ENCODE measurements around the gene CYP1A2. TPM values are rescaled to one million over a fixed set of nuclear protein-coding genes. Genes with fewer than 3 reads are reported as not detected.

The CYP1A2 gene
- total and polyA plus RNA-seq, 12 donors = 0.11 TPM; not detected in 11

GRCh38 chr15:74742422-74742821, 6.2 kb upstream of the CYP1A2 start:
- ATAC-seq = no peak
- DNase-seq = no peak
- H3K27ac ChIP-seq = no peak overlapping the region
- intact Hi-C loops (cut with DNase I) = no loop called here
- H3K4me3 ChIP-seq = no peak overlapping the region
- peaks cover 0 to 10% (median 0%) of the 10 kb centered on the region in 7 donors for H3K27me3 ChIP-seq
- TF ChIP-seq CTCF (IDR thresholded peaks at IDR 0.05) = no peak
- H3K4me1 ChIP-seq = no peaks in the 10 kb centered on the region
- no peaks in the 10 kb centered on the region for H3K36me3 ChIP-seq
- H3K9me3 ChIP-seq = peaks cover 0 to 4% (median 0%) of the 10 kb centered on the region in 11 donors
- 75 to 86% methylated on average over 5 of the region's 5 CpGs for WGBS, 2 donors

GRCh38 chr15:74746389-74746788, 2.3 kb upstream of the CYP1A2 start:
- Histone ChIP-seq H3K9me3 (peaks cover 0 to 4% (median 0%) of the 10 kb centered on the region in 11 donors), H3K4me1 (no peaks in the 10 kb centered on the region), H3K4me3 (no peak overlapping the region), H3K36me3 (no peaks in the 10 kb centered on the region), H3K27me3 (peaks cover 0 to 10% (median 0%) of the 10 kb centered on the region in 7 donors), H3K27ac (no peak overlapping the region)
- DNase-seq = no peak
- ATAC-seq = no peak
- WGBS, 2 donors = 57 to 76% methylated on average over 4 of the region's 4 CpGs
- TF ChIP-seq CTCF (IDR thresholded peaks at IDR 0.05) = no peak
- intact Hi-C loops (cut with DNase I) = no loop called here

DNA sequence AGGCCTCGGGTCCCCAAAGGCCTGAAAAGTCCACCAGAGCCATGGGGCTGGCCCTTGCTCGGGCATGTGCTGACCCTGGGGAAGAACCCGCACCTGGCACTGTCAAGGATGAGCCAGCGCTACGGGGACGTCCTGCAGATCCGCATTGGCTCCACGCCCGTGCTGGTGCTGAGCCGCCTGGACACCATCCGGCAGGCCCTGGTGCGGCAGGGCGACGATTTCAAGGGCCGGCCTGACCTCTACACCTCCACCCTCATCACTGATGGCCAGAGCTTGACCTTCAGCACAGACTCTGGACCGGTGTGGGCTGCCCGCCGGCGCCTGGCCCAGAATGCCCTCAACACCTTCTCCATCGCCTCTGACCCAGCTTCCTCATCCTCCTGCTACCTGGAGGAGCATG, 1.2 kb downstream of the CYP1A2 start:
- H3K36me3 ChIP-seq = no peaks in the 10 kb centered on the region
- intact Hi-C loops (cut with DNase I) = no loop called here
- DNase-seq (no peak), ATAC-seq (peak in 1 of 8 donors; percentile 34)
- 88 to 91% methylated on average over 20 of the region's 20 CpGs for WGBS, 2 donors
- no peaks in the 10 kb centered on the region for H3K4me1 ChIP-seq
- H3K27me3 ChIP-seq = no peaks in the 10 kb centered on the region
- no peak for TF ChIP-seq CTCF (IDR thresholded peaks at IDR 0.05)
- no peaks in the 10 kb centered on the region for H3K9me3 ChIP-seq
- H3K4me3 ChIP-seq = no peak overlapping the region
- H3K27ac ChIP-seq = no peak overlapping the region

DNA sequence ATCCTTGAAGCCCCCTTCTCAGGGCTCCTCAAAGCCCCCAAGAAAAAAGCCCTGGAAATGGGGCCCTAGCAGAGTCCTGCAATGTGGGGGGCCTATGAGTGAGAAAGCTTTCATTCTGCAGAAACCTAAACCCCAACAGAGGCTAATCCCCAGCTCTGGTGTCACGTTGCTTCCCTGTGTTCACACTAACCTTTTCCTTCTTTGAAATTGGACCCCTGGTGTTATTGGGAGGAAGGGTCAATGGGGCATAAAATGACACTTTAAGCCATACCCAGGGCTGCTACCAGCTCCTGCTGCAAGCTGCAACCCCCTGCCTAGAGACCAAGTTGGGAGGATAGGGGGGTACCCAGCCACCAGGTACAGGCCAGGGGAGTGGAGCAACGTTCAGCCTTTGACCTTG, 2.1 kb downstream of the CYP1A2 start:
- Histone ChIP-seq H3K36me3 (no peaks in the 10 kb centered on the region), H3K27me3 (no peaks in the 10 kb centered on the region), H3K4me3 (no peak overlapping the region), H3K4me1 (no peaks in the 10 kb centered on the region), H3K9me3 (no peaks in the 10 kb centered on the region), H3K27ac (no peak overlapping the region)
- intact Hi-C loops (cut with DNase I) = no loop called here
- DNase-seq (no peak), ATAC-seq (no peak)
- WGBS, 2 donors = 58 to 66% methylated on average over 2 of the region's 2 CpGs
- no peak for TF ChIP-seq CTCF (IDR thresholded peaks at IDR 0.05)
